Inflammatory macrophage treated with lipopolysaccharide for 4 hours (primary cell): ENCODE results near the gene RSF1.

Experiments
- DNase-seq: peaks from one replicate; pipeline ENCODE4 v3.0.0-alpha.2; 2020

RSF1 gene

DNA sequence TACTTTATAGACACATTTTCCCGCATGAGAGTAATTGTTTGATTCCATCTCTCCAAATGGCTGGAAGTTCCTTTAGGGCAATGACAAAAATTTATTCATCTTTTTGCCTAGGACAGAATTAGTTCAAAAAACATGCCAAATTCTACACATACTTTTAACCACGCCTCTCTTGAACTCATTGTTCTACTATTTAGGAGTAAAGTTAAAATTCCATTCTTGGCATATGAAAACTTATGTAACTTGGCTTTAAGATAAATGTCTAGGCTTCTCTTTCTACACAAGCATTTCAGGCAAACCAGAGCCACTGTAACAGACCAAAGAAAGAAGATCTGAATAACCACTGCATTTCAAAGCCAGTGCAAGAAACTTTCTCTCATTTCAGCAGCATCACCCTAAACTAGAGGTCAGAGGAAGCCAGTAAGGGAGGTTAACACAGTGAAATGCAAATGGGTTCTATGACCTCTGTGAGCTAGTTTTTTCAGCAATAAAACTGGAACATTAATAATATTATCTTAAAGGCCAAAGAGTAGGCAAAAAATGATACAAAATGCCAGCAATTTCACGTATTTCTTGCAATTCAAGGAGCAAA lies 73.0 kb downstream of the RSF1 start:
- DNase-seq: no peak

DNA sequence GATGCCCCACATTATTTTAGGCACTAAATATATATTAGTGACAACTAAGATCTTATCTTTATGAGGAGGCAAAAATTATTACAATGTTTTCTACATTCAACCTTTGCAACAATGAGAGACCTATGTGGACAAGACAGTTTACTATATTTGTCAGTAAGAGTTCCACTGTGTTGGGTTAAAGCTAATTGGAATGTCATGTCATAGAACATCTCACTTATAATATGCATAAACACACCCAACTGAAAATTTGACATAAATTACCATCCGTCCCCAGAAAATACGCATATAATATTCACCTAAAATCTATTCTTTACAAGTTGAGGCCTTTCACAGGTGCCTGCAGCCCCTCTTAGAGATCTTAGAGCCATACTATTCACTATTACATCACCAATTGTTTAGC lies 84.0 kb downstream of the RSF1 start:
- no peak for DNase-seq

DNA sequence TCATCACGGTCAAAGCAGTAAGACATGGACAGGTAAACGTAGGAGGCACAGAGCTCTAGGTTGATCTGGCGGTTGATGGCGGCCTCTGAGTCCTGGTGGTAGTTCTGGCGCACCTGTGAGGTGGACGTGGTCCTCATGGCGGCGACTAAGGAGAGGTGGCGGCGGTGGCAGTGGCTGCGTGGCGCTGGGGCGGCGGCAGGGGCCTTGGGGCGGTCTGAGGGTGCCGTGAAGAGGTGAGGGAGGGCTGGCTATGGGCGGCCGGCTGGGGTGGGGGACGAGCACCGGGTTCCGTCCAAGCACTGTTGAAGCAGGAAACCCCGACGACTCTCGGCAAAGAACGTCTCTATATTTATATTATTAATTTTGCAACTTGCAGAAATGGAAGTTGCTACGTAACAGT lies 85.6 kb downstream of the RSF1 start:
- DNase-seq: no peak

DNA sequence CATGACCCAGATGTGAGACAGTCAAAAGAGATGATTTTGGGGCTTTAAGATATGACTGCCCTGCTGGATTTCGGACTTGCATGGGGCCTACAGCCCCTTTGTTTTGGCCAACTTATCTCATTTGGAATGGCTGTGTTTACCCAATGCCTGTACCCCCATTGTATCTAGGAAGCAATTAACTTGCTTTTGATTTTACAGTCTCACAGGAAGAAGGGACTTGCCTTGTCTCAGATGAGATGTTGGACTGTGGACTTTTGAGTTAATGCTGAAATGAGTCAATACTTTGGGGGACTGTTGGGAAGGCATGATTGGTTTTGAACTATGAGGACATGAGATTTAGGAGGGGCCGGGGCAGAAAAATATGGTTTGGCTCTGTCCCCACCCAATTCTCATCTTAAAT lies 88.4 kb downstream of the RSF1 start:
- DNase-seq: no peak

DNA sequence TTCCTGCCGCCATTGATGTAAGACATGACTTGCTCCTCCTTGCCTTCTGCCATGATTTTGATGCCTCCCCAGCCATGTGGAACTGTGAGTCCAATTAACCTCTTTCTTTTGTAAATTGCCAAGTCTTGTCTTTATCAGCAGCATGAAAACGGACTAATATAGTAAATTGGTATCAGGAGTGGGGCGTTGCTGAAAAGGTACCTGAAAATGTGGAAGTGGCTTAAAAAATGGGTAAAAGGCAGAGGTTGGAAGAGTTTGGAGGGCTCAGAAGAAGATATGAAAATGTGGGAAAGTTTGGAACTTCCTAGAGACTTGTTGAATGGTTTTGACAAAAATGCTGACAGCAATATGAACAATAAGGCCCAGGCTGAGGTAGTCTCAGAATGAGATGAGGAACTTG lies 89.7 kb downstream of the RSF1 start:
- no peak for DNase-seq

DNA sequence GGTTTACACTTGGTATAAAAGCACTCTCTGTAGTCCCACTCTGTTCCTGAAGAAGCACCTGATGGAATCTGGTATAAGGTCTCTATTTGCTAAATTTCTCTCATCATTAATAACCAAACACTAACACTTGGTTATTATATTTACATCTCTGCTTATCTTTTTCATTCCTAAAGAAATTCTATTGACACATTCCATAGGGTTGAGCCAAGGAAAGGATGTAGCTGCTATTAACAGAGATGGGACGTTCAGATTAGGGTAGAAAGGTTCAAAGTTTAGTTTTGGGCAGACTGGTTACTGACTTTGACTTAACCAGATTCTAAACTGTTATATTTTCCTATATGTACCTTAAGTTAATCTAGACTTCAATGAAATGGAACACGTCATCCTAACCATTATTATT lies 91.5 kb downstream of the RSF1 start:
- DNase-seq: no peak

DNA sequence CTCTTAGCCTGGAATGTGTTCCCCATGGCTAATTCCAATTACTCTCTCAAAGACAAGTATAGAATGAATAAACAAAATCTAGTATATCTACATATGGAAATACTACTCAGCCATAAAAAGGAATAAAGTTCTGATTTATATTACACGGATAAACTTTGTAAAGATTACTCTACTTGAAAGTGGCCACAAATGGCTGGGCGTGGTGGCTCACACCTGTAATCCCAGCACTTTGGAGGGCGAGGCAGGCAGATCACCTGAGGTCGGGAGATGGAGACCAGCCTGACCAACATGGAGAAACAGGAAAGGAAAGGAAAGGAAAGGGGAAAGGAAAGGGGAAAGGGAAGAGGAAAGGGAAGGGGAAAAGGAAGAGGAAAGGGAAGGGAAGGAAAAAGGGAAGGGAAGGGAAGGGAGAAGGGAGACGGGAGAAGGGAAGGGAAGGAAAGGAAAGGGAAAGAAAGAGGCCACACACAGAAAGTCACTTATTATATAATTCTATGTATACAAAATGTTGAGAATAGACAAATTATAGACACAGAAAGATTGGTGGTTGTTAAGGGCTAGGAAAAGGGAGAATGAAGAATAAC lies 92.2 kb downstream of the RSF1 start:
- no peak for DNase-seq

DNA sequence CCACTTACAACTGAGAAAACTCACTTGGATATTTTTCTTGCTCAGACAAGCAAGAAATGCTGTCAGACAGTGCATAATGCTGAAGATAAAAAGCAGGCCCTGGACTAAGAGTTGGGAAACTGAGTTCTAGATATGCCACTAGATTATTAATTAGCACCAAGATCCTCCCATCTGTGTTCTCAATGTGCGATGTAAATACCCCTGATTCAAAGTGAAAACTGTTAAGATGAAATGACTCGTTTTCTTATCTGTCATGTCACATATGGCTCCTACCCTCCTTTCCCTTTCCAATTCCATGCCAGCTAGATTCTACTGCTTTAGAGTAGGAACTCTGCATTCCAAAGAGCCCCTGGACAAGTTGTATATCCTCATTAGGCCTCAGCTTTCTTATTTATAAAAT lies 94.0 kb downstream of the RSF1 start:
- no peak for DNase-seq

DNA sequence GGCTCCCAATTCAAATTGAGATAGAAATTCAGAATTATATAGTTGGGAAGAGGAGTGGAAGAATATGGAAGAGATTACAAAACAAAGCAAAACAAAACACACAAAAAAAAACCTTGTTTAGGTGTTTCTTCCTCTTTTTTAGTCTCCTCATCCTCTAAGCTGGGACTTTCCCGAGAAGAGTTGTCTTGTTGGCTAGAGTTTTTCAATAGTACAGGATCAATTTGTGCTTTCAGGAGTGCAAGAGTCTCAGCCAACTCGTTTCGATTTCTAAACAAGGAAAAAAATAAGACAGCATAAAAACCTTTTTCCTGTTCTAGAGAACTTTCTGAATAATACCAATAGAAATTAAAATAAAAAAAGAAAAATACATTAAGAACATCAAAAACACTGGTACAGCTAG lies 95.1 kb downstream of the RSF1 start:
- no peak for DNase-seq

DNA sequence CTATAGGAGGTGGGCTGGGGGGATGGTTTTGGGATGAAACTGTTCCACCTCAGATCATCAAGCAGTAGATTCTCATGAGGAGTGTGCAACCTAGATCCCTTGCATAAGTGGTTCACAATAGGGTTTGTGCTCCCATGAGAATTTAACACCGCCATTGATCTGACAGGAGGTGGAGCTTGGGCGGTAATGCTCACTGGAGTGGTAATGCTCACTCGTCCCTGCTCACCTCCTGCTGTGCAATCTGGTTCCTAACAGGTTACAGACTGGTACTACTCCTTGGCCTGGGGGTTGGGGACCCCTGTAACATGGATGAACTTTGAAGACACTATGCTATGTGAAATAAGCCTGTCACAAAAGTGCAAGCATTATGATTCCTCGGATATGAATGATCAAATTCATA lies 95.9 kb downstream of the RSF1 start:
- DNase-seq: no peak

DNA sequence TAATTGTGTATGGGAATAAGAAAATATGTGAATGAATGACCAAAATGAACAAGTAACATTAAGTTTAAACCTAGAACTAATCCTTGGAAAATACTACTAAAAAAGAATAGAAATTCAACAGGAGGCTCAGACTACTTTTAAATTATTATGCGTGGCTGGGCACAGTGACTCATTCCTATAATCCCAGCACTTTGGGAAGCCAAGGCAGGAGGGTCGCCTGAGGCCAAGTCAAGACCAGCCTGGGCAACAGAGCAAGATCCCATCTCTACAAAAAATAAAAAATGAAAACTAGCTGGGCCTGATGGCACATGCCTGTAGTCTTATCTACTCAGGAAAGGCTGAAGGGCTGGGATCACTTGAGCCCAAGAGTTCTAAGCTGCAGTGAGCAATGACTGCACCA lies 97.5 kb downstream of the RSF1 start:
- no peak for DNase-seq

DNA sequence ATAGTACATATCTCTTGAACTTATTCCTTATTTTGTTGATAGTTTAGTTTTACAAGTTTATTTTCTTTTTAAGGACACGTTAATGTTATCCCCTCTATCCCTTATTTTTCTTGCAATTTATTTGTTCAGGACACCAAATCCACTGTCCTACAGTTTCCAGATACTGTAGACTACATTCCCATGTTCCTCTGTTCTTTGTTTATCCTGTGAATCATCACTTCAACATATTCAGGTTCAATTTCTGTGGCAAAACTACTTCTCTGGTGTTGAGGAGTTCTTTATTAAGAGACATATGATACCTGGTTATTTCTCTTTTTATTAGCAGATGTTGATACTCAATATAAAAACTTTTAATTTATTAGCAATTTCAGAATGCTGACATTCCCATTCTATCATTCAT lies 110.2 kb downstream of the RSF1 start:
- DNase-seq: no peak

DNA sequence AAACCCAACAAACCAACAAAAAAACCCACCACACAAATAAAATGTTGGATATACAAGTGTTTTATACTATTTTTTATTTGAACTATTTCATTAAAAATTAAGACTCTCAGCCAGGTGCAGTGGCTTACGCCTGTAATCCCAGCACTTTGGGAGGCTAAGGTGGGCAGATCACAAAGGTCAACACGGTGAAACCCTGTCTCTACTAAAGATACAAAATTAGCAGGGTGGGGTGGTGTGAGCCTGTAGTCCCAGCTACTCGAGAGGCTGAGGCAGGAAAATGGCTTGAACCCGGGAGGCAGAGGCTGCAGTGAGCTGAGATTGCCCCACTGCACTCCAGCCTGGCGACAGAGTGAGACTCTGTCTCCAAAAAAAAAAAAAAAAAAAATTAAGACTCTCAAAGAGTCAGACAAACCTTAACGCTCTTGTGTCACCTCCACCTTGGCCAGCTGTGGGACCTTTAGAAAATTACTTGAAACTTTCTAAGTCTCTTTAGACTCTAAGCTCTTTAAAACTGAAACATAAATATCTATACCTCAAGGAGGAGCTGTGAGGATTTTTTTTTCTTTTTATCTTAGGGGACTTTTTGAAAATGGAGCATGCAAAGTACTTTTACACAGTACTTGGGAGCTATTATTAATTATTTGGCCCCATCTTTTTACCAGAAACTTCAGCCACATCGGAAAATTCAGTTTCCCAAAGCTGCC lies 114.5 kb downstream of the RSF1 start:
- DNase-seq: no peak

DNA sequence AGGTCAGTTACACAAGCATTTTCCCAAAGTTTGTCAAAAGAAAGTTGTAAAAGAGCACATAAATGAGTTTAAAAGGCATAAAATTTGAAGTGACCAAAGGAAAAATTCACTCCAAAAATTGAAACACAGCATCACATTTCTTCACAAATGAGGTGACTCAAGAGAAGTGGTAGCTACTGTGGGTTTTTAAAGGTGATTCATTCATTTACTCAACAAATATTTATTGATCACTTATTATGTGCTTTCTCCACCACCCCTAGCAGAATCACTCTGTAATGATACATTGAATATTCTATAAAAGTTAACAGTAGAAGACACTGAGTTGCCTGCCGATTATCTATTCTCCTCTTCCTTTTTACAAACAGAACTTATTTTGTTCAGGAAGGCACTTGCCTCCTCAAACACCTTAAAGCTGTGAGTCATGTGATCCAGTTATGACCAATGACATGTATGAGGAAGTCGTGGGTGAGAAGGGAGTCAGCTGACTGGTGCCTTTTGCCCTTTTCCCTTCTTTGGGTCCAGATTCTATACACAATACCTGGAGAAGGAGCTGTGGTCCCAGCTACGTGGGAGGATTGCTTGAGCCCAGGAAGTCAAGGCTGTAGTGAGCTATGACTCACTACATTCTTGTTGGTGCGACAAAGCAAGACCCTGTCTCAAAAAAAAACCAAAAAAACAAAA lies 115.2 kb downstream of the RSF1 start:
- peak; percentile 21 for DNase-seq

DNA sequence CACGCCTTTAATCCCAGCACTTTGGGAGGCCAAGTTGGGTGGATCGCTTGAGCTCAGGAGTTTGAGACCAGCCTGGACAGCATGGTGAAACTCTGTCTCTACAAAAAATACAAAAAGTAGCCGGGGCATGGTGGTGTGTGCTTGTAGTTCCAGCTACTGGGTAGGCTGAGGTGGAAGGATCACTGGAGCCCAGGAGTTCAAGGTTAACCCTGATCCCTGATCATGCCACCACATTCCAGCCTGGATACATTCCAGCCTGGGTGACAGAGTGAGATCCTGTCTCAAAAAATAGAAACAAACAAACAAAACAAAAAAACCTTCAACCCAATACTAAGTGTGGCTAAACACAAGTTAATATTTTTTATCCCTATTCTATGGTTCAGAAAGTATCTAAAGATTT lies 116.5 kb downstream of the RSF1 start:
- no peak for DNase-seq

DNA sequence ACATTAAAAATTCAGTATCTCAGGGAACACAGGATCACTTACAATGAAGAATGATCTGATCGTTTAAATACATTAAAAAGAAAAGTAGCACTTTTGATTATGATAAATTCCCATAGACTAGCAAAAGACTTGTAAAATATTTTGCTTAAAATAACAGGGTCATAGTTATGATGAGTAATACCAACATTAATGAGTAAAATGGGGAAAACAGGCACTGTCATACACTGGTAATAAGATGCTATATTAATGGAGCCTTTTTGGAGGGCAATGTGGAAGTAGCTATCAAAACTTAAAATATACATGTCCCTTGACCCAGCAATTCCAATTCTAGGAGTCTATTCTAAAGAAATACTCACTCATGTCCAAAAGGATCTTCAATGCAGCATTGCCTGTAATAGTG lies 121.1 kb downstream of the RSF1 start:
- DNase-seq: no peak

DNA sequence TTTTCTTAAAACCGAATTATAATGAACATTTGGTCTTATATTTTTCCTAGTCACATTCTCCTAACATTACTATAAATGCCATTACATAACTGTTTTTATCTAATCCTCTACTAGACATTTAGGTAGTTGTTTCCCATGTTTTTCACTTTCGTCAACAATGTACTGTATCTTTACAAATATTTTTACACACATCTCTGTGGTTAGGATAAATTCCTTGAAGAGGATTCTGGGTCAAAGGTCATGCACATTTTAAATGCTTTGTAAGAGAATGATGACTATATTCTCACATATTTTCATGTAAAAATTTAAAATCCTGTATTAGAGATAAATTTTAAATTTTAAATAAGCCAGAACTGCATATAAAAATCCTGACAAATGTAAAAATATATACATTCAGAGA lies 121.6 kb downstream of the RSF1 start:
- DNase-seq: no peak

DNA sequence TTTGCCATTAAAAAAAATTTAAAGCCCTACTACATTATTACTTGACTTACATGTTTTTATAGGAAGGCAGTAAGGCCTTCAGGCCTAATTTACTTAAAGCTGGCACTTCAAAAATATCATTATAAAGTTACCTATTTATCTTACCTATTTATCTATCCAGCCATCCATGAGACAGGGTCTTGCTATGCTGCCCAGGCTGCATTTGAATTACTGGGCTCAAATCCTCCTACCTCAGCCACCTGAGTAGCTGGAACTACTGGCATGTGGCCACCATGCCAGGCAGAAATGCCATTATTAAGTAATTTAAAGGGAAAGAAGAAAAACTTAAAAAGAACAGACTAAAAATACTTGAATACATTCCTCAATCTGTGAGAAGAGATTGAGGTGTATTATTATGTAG lies 122.7 kb downstream of the RSF1 start:
- DNase-seq: no peak

DNA sequence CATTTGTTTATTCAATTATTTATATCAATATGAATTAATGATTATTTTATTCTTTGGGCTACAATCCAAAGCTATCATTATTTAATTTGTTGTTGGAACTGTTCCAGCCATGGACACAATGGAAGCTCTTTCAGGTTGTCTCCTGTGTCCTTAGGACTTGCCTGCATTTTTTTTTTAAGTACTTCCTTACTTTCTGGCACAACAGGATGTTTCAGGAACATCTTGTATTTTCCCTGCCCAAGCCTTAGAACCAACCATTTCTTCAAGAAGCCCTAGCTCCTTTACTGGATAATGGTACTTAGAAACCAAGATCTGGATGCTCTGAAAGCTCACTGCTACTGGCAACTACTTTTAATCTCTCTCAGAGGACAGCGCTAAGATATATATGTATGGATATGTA lies 125.1 kb downstream of the RSF1 start:
- no peak for DNase-seq

DNA sequence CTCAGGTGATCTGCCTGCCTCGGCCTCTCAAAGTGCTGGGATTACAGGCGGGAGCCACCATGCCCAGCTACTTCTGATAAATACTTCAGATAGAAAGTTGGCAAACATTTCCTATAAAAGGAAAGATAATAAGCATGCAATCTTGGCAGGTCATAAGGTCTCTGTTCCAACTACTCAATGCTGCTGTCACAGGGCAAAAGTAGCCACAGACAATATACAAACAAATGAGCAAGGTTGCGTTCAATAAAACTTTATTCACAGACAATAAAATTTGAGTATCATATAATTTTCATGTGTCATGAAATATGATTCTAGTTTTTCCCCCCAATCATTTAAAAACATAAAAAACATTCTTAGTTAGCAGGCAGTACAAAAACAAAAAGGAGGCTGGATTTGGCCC lies 129.9 kb downstream of the RSF1 start:
- no peak for DNase-seq

DNA sequence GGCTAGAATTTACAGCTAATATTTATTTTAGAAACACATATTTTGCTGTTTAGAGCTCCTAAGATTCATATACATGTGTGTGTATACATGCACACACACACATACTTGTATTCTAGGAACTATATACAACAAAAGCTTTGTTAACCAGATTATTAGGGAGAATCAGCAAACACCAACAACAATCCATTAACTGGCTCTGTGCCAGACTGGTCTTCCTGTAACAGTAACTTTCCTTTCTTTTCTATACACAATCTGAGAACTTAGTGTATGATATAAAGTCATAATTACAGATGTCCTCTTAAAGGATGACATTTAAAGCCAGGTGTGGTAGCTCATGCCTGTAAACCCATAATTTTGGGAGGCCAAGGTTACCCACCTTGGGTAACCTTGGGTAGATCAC lies 133.4 kb downstream of the RSF1 start:
- DNase-seq: no peak

DNA sequence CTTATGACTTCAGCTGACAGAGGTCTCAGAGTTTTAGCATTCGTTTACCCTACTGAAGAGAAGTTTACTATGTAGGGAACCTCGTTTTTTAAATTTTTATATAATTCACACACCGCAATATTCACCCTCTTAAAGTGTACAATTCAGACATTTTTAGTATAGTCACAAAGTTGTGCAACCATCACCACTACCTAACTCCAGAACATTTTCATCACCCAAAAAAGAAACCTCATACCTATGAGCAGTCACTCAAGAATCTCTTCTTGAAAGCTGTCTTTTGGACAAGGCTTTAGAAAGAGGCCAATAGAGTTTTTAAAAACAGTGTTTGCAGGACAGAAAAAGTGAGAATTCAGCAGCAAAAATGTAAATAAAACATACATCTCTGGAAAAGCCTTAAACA lies 143.4 kb downstream of the RSF1 start:
- DNase-seq: no peak

DNA sequence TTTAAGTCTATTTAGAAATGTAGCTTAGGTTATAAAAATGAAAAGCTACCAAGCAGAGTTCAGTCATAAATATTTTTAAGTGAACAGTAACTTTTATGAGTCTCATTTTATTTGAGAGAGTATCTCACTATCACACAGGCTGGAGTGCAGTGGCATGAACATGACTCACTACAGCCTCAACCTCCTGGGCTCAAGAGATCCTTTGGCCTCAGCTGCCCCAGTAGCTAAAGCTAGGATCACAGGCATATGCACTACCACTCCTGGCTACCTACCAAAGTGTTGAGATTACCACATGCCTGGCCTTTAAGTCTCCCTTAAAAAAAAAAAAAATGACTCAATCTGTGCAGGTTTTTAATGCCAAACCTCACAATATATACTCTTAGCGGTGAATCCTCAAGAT lies 148.3 kb downstream of the RSF1 start:
- DNase-seq: no peak

DNA sequence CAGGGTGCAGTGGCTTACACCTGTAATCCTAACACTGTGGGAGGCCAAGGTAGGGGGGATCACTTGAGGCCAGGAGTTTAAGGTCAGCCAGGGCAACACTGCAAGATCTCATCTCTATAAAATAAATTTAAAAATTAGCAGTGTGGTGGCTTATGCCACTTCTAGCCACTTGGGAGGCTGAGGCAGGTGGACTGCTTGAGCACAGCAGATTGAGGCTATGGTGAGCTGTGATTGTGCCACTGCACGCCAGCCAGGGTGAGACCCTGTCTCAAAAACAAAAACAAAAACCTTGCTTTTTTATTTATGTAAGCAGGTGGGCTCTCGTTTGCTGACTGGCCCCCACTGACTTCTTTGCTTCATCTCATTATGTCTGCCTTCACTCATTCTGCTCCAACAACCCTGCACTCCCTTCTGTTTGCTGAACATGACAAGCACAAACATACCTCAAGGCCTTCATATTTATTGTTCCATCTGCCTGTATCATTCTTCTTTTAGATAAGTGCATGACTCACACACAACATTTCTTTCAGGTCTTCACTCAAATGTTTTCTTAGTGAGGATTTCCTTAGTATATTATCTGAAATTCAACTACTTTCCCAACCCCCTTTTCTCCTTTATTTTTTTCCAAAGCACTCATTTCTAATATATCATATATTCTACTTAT lies 150.5 kb downstream of the RSF1 start:
- no peak for DNase-seq
